SJSA1 (cell line): Measurements from ENCODE around the gene PWP1. TPM values are rescaled to one million over a fixed set of nuclear protein-coding genes. Genes with fewer than 3 reads are reported as not detected.

Source experiments
- DNase-seq, 2 experiments: peaks; one replicate each; pipeline ENCODE4 v3.0.0-alpha.2; 2015 to 2020; ENCODE audit warnings: low spot score in 2 of 2, low read depth in 1 of 2
- H3K27ac ChIP-seq: fragments of 250-450 bp; sonication (Bioruptor Pico); 2 replicates; pipeline ENCODE4 v1.5.1; 2020; ENCODE audit warnings: mild to moderate bottlenecking, moderate library complexity
- H3K27me3 ChIP-seq: fragments of 250-450 bp; sonication (Bioruptor Pico); replicated peaks from 2 replicates; pipeline ENCODE4 v1.5.1; 2020; ENCODE audit warnings: mild to moderate bottlenecking, moderate library complexity
- H3K36me3 ChIP-seq: fragments of 250-450 bp; sonication (Bioruptor Pico); 2 replicates; pipeline ENCODE4 v1.5.1; 2020; ENCODE audit warnings: mild to moderate bottlenecking
- H3K4me1 ChIP-seq: fragments of 250-450 bp; sonication (Bioruptor Pico); replicated peaks from 2 replicates; pipeline ENCODE4 v1.6.1; 2021; ENCODE audit warnings: mild to moderate bottlenecking
- H3K4me3 ChIP-seq: fragments of 250-450 bp; sonication (Bioruptor Pico); 2 replicates; pipeline ENCODE4 v1.5.1; 2020; ENCODE audit warnings: mild to moderate bottlenecking
- H3K9me3 ChIP-seq: fragments of 250-450 bp; sonication (Bioruptor Pico); replicated peaks from 2 replicates; pipeline ENCODE4 v1.5.1; 2020; ENCODE audit warnings: mild to moderate bottlenecking
- total RNA-seq: library from RNA; depleted of rRNA; stranded (reverse); fragments of >200 nt; shearing (Covaris generic); gene quantifications from 2 replicates; pipeline ENCODE4 v1.2.3, GENCODE V29; 2014; rRNA removed

Gene PWP1
- total RNA-seq, 1 experiment from 2014 or later: 91.4 TPM

GRCh38 chr12:107734139-107734538 is 48.5 kb downstream of the PWP1 start:
- Histone ChIP-seq H3K27me3 (no peaks in the 10 kb centered on the region), H3K4me3 (no peak overlapping the region), H3K27ac (no peak overlapping the region), H3K4me1 (no peaks in the 10 kb centered on the region), H3K36me3 (peaks cover 61% of the 10 kb centered on the region), H3K9me3 (no peaks in the 10 kb centered on the region)
- no peak for DNase-seq

GRCh38 chr12:107735763-107736162 is 50.2 kb downstream of the PWP1 start:
- H3K9me3 ChIP-seq: no peaks in the 10 kb centered on the region
- H3K36me3 ChIP-seq: peaks cover 77% of the 10 kb centered on the region
- no peak overlapping the region for H3K27ac ChIP-seq
- H3K27me3 ChIP-seq: no peaks in the 10 kb centered on the region
- no peaks in the 10 kb centered on the region for H3K4me1 ChIP-seq
- no peak for DNase-seq
- H3K4me3 ChIP-seq: no peak overlapping the region

DNA sequence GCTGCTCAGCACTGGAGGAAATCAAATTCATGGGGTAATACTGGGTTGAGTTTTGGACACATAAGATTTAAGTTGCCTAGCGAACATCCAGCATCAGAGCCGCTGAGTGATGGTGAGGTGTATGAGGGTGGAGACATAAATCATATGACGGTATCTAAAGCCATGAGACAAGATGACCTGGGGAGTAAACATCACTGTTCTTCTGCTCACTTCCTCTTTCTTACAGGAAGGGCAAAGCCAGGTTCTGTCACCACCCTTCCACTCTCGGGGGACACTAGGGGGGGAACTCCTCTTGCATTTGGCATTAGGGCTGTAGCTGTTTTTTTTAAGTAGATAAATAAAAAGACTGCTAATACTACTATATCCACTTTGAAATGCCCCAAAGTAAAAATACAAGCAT is 51.3 kb downstream of the PWP1 start:
- Histone ChIP-seq H3K9me3 (no peaks in the 10 kb centered on the region), H3K4me1 (no peaks in the 10 kb centered on the region), H3K4me3 (no peak overlapping the region), H3K27me3 (no peaks in the 10 kb centered on the region), H3K36me3 (peaks cover 89% of the 10 kb centered on the region), H3K27ac (no peak overlapping the region)
- no peak for DNase-seq

GRCh38 chr12:107748472-107748871 is 62.9 kb downstream of the PWP1 start:
- H3K27me3 ChIP-seq: no peaks in the 10 kb centered on the region
- DNase-seq: peak in 1 of 2 experiments; percentile 39
- H3K27ac ChIP-seq: peak overlapping the region; percentile 68
- no peaks in the 10 kb centered on the region; the same call in 1 of the 2 replicates for H3K9me3 ChIP-seq
- peaks cover 86% of the 10 kb centered on the region for H3K36me3 ChIP-seq
- peaks cover 26% of the 10 kb centered on the region for H3K4me1 ChIP-seq
- H3K4me3 ChIP-seq: no peak overlapping the region

- Histone ChIP-seq H3K27ac (peak overlapping the region; percentile 68), H3K27me3 (no peaks in the 10 kb centered on the region), H3K36me3 (peaks cover 86% of the 10 kb centered on the region), H3K4me3 (no peak overlapping the region), H3K9me3 (no peaks in the 10 kb centered on the region; the same call in 1 of the 2 replicates), H3K4me1 (peaks cover 26% of the 10 kb centered on the region)
- no peak for DNase-seq
Observed at GRCh38 chr12:107749083-107749482, 63.5 kb downstream of the PWP1 start.

DNA sequence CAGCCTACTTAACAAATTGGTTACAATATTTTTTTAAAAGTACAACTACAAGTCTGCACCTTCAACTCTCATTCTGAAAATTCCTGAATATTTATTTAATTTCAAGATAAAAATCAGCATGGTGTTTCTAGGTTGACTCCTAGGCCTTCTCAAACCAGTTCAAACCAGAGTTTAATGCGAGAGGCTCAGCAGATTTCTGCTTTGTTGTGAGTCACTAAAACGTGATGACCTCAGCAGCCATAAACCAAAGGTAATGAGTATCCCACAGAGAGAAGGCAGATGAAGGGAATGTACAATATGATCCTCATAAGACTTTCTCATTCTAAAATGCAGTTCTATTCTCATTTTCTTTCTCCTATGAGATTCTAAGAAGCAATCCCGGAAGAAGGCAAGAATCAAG is 73.8 kb downstream of the PWP1 start:
- peak; percentile 46 to 52 for DNase-seq
- Histone ChIP-seq H3K4me3 (peak overlapping the region; percentile 89), H3K27ac (peak overlapping the region; percentile 53), H3K27me3 (peaks cover 2% of the 10 kb centered on the region; the same call in 1 of the 2 replicates), H3K36me3 (peaks cover 60% of the 10 kb centered on the region), H3K9me3 (no peaks in the 10 kb centered on the region), H3K4me1 (peaks cover 24% of the 10 kb centered on the region)

DNA sequence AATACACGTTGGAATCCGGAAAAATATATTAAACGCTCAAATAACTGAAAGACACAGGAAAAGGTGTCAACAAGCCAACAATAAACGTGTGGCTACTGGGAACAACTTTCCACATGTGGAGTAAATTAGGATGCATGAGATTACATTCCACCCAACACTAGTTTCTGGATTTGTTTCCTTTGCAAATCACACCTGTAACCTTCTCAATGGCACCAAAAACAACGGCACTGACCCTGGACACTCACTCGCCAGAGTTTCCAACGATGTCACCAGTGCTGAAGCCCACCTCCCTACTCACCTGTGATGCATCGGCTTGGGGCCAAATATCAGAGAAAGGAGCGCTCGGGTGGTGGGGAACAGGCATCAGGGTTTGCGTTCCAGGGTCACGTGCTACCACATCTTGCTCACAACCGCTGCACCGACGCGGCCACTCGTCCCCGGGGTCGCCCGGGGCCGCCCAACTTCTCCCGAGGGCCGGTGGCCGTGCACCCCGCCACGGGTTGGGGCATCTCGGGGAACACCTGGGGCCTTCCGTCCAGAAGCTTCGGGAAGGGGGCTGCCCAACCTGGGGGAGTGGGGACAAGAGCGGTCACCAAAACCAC is 74.7 kb downstream of the PWP1 start:
- H3K36me3 ChIP-seq: peaks cover 52% of the 10 kb centered on the region
- H3K27ac ChIP-seq: peak overlapping the region; percentile 53
- H3K27me3 ChIP-seq: peaks cover 6% of the 10 kb centered on the region
- no peaks in the 10 kb centered on the region for H3K9me3 ChIP-seq
- peaks cover 24% of the 10 kb centered on the region for H3K4me1 ChIP-seq
- DNase-seq: peak in 1 of 2 experiments; percentile 27
- H3K4me3 ChIP-seq: peak overlapping the region; percentile 89

DNA sequence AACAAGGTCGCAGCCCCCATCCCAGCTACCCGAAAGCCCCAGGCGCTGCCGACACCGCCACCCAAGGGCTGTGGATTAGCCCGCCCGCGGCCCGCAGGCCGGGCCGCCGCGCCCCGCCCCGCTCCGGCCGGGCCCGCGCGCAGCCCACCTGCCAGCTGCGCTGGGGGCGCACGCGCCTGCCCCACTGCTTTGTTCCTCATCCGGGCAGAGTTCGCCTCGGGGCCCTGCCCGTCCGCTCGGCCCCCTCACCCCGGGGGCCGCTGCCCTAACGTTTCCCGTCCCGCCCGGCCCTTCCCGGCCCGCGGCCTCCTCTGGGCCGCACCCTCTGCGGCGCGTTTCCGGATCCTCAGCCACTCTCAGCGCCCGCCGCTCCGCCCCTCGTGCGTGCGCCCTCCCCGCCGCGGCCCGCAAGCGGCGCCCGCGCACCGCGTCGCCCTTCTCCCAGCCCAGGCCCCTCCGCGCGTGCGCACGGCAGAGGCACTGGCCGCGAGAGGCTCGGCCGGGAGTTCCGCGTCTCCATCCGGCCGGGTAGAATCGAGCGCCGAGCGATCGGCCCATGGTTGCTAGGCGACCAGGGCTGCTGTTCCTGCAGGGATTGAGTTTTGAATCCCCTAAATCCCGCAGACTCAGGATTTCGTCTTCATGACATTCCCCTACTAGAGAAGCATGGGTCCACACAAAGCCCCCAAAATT is 75.4 kb downstream of the PWP1 start, which contains the start of gene PRDM4:
TSS of gene PRDM4 (minus strand) at position 329 of the 693 bp plus-strand sequence. CDS start 622 bp downstream, outside the sequence.
- peak within 1 kb of the TSS; percentile 53 for H3K27ac ChIP-seq
- peaks cover 24% of the 10 kb centered on the region for H3K4me1 ChIP-seq
- no peaks in the 10 kb centered on the region for H3K9me3 ChIP-seq
- H3K36me3 ChIP-seq: peaks cover 45% of the 10 kb centered on the region
- peak within 1 kb of the TSS; percentile 89 for H3K4me3 ChIP-seq
- DNase-seq: peak; percentile 90
- H3K27me3 ChIP-seq: peaks cover 9% of the 10 kb centered on the region

DNA sequence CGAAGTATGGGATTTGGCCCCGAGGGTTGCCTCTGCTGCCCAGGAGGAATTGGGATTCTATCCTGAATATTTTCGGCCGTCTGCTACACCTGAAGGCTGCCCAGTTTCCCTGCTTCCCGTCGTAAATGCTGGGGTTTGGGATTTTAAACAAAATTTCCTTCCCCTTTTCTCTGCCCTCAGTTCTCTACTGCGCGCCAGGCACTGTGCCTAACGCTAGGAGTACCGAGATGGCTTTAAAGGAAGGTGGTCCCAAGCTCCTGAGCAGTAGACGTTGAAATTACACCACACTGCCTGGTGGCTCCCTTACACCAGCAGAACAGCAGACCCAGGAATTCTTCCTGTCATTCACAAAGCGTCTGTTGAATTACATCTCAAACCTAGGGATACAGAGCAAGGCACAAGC is 75.9 kb downstream of the PWP1 start:
- Histone ChIP-seq H3K4me3 (peak overlapping the region; percentile 89), H3K36me3 (peaks cover 40% of the 10 kb centered on the region), H3K27ac (no peak overlapping the region), H3K9me3 (no peaks in the 10 kb centered on the region), H3K27me3 (peaks cover 9% of the 10 kb centered on the region), H3K4me1 (peaks cover 24% of the 10 kb centered on the region)
- DNase-seq: no peak

Other genes with a start within 250 kb of the PWP1 start
- 21.5 and 35.2 TPM in 2 replicates for gene PRDM4, start 75.3 kb downstream of the PWP1 start, total RNA-seq
- not detected in 2 replicates for gene ASCL4, start 88.9 kb downstream of the PWP1 start, total RNA-seq